Prostate gland (tissue), 2 donors: ENCODE results near the gene ABHD3. TPM values are rescaled to one million over a fixed set of nuclear protein-coding genes. Genes with fewer than 3 reads are reported as not detected.

Source experiments
- DNase-seq: peaks from one replicate; pipeline ENCODE4 v3.0.0-alpha.2; 2019; ENCODE audit warnings: low spot score
- H3K27ac ChIP-seq, 2 donors: fragments of 200-600 bp; sonication (generic); 2 replicates each; pipeline ENCODE4 v1.5.1; 2017 to 2019
- H3K27me3 ChIP-seq: fragments of 200-600 bp; sonication (generic); replicated peaks from 2 replicates; pipeline ENCODE4 v1.5.1; 2019; ENCODE audit not compliant: insufficient read depth
- H3K36me3 ChIP-seq, 2 donors: fragments of 200-600 bp; sonication (generic); 1 replicate in 1 of 2; 2 replicates in 1 of 2; pipeline versions ENCODE4 v1.5.1 to v1.8.1; 2017 to 2019
- H3K4me1 ChIP-seq: fragments of 200-600 bp; sonication (generic); replicated peaks from 2 replicates; pipeline ENCODE4 v1.5.1; 2019
- H3K4me3 ChIP-seq, 2 donors: fragments of 200-600 bp; sonication (generic); 2 replicates each; pipeline ENCODE4 v1.5.1; 2017 to 2019
- H3K9me3 ChIP-seq: fragments of 200-600 bp; sonication (generic); 2 replicates; pipeline ENCODE4 v1.5.1; 2017
- CTCF ChIP-seq, 4 experiments: fragments of 200-600 bp in 2 of 4; fragments of 450-650 bp in 2 of 4; sonication (generic) in 2 of 4; IDR thresholded peaks; 1 replicate in 3 of 4; 2 replicates in 1 of 4; pipeline ENCODE4 v1.5.1; 2016 to 2019; ENCODE audit warnings: antibody characterized with exemption in 4 of 4, mild to moderate bottlenecking in 2 of 4, moderate library complexity in 2 of 4
- POLR2A ChIP-seq: fragments of 450-650 bp; IDR thresholded peaks from one replicate; pipeline ENCODE4 v1.6.1; 2016; ENCODE audit warnings: antibody characterized with exemption, mild to moderate bottlenecking
- POLR2AphosphoS5 ChIP-seq: sonication (generic); formaldehyde crosslinking; IDR thresholded peaks from one replicate; pipeline ENCODE4 v1.6.1; 2017; ENCODE audit warnings: antibody characterized with exemption
- WGBS: methylation state at CpG from one replicate; pipeline ENCODE4 v1.1.5; 2018; 5-methylcytosine and 5-hydroxymethylcytosine counted together
- intact Hi-C: fragments of 100-400 bp; cut with DNase I; formaldehyde crosslinking; loops from one replicate; pipeline ENCODE4 v1.14.2; 2022
- total RNA-seq, 2 donors: library from RNA; depleted of rRNA; stranded (reverse); fragments of >200 nt; gene quantifications; one replicate each; pipeline ENCODE4 v1.1.0, GENCODE V29; 2016

ABHD3 gene
- 10 to 100 TPM in 1 of 2 donors, 1 to 10 TPM in 1; 9.6 to 18.5 TPM for total RNA-seq

- no peaks in the 10 kb centered on the region for H3K9me3 ChIP-seq
- intact Hi-C loops, result loop anchor here (5.0 to 10.0 kb wide), 3 partner anchors 38 to 130 kb away; partner anchors contain the start of genes MIB1 and SNRPD1
- peak within 1 kb of the TSS; percentile 93 to 96 for H3K27ac ChIP-seq
- no peaks in the 10 kb centered on the region for H3K27me3 ChIP-seq
- H3K36me3 ChIP-seq, result no peaks in the 10 kb centered on the region
- DNase-seq, result peak; percentile 94
- no peaks in the 10 kb centered on the region for H3K4me1 ChIP-seq
- peak within 1 kb of the TSS; percentile 79 to 81 for H3K4me3 ChIP-seq
- under 1% methylated on average over 42 of the region's 60 CpGs for WGBS
- peak; percentile 99 for TF ChIP-seq POLR2A
- peak; percentile 91 for TF ChIP-seq POLR2AphosphoS5
- peak in 3 of 4 experiments; percentile 49 to 82 (median 80) for TF ChIP-seq CTCF (IDR thresholded peaks at IDR 0.05)
Measured at GRCh38 chr18:21704603-21705364, at the start of gene ABHD3. ABHD3 (minus strand) TSS chr18:21704774; CDS start chr18:21704665, 109 bp downstream.

GRCh38 chr18:21747764-21748693 lies 43.5 kb upstream of the ABHD3 start:
- Histone ChIP-seq H3K4me1 (peaks cover 11% of the 10 kb centered on the region), H3K27ac (no peak overlapping the region)

GRCh38 chr18:21747268-21747667 lies 42.7 kb upstream of the ABHD3 start:
- H3K9me3 ChIP-seq, result no peaks in the 10 kb centered on the region
- peaks cover 11% of the 10 kb centered on the region for H3K4me1 ChIP-seq
- WGBS, result 59% methylated on average over 2 of the region's 2 CpGs
- intact Hi-C loops, result no loop called here
- H3K27ac ChIP-seq, result no peak overlapping the region
- no peaks in the 10 kb centered on the region for H3K27me3 ChIP-seq
- no peaks in the 10 kb centered on the region for H3K36me3 ChIP-seq
- no peak overlapping the region for H3K4me3 ChIP-seq
- no peak for DNase-seq
- TF ChIP-seq CTCF (IDR thresholded peaks at IDR 0.05) (no peak), POLR2AphosphoS5 (no peak), POLR2A (no peak)

More at GRCh38 chr18:21747764-21748693, 43.5 kb upstream of the ABHD3 start:
- no peaks in the 10 kb centered on the region for H3K9me3 ChIP-seq
- H3K4me3 ChIP-seq, result no peak overlapping the region
- TF ChIP-seq CTCF (IDR thresholded peaks at IDR 0.05), result no peak
- TF ChIP-seq POLR2A, result no peak
- TF ChIP-seq POLR2AphosphoS5, result no peak
- H3K36me3 ChIP-seq, result no peaks in the 10 kb centered on the region
- DNase-seq, result no peak
- H3K27me3 ChIP-seq, result no peaks in the 10 kb centered on the region
- intact Hi-C loops, result no loop called here
- 93% methylated on average over 2 of the region's 2 CpGs for WGBS

- peaks cover 11% of the 10 kb centered on the region for H3K4me1 ChIP-seq
- intact Hi-C loops, result no loop called here
- TF ChIP-seq CTCF (IDR thresholded peaks at IDR 0.05) (no peak), POLR2A (no peak), POLR2AphosphoS5 (no peak)
- H3K9me3 ChIP-seq, result no peaks in the 10 kb centered on the region
- no peaks in the 10 kb centered on the region for H3K36me3 ChIP-seq
- no peaks in the 10 kb centered on the region for H3K27me3 ChIP-seq
- 93% methylated on average over 5 of the region's 5 CpGs for WGBS
- H3K4me3 ChIP-seq, result no peak overlapping the region
- no peak overlapping the region for H3K27ac ChIP-seq
- no peak for DNase-seq
Measured at GRCh38 chr18:21745231-21745630, 40.7 kb upstream of the ABHD3 start.
